ENCODE measurements around the gene HEPHL1.

The HEPHL1 gene

GRCh38 chr11:94129512-94130297 is 108.6 kb downstream of the HEPHL1 start:
- in situ Hi-C loops (cut with HindIII; ENCODE audit: low sequenced_read_pairs) = no loop called here

- in situ Hi-C loops (cut with HindIII; ENCODE audit: low sequenced_read_pairs) = no loop called here
Measured at GRCh38 chr11:94130298-94131046, 109.3 kb downstream of the HEPHL1 start.

- in situ Hi-C loops (cut with HindIII; ENCODE audit: low sequenced_read_pairs) = no loop called here
Measured at GRCh38 chr11:94131047-94131717, 110.0 kb downstream of the HEPHL1 start.

GRCh38 chr11:94131718-94132115 is 110.6 kb downstream of the HEPHL1 start:
- in situ Hi-C loops (cut with HindIII; ENCODE audit: low sequenced_read_pairs) = no loop called here

GRCh38 chr11:94132152-94132558 is 111.0 kb downstream of the HEPHL1 start:
- in situ Hi-C loops (cut with HindIII; ENCODE audit: low sequenced_read_pairs) = no loop called here

- in situ Hi-C loops (cut with HindIII; ENCODE audit: low sequenced_read_pairs) = no loop called here
Measured at GRCh38 chr11:94132823-94133408, 111.8 kb downstream of the HEPHL1 start.

GRCh38 chr11:94133752-94134151 is 112.6 kb downstream of the HEPHL1 start:
- in situ Hi-C loops (cut with HindIII; ENCODE audit: low sequenced_read_pairs) = no loop called here

GRCh38 chr11:94134651-94135512 is 113.7 kb downstream of the HEPHL1 start:
- in situ Hi-C loops (cut with HindIII; ENCODE audit: low sequenced_read_pairs) = no loop called here

GRCh38 chr11:94139416-94139815 is 118.3 kb downstream of the HEPHL1 start:
- in situ Hi-C loops (cut with HindIII; ENCODE audit: low sequenced_read_pairs) = no loop called here

GRCh38 chr11:94140154-94140655 is 119.1 kb downstream of the HEPHL1 start:
- in situ Hi-C loops (cut with HindIII; ENCODE audit: low sequenced_read_pairs) = no loop called here

- in situ Hi-C loops (cut with HindIII; ENCODE audit: low sequenced_read_pairs) = no loop called here
Measured at GRCh38 chr11:94141511-94142307, 120.6 kb downstream of the HEPHL1 start.

- in situ Hi-C loops (cut with HindIII; ENCODE audit: low sequenced_read_pairs) = no loop called here
Measured at GRCh38 chr11:94142308-94143281, 121.4 kb downstream of the HEPHL1 start.

- in situ Hi-C loops (cut with HindIII; ENCODE audit: low sequenced_read_pairs) = no loop called here
Measured at GRCh38 chr11:94144216-94144615, 123.1 kb downstream of the HEPHL1 start.

- in situ Hi-C loops (cut with HindIII; ENCODE audit: low sequenced_read_pairs) = no loop called here
Measured at GRCh38 chr11:94144664-94145063, 123.5 kb downstream of the HEPHL1 start.

GRCh38 chr11:94145431-94145830 is 124.3 kb downstream of the HEPHL1 start:
- in situ Hi-C loops (cut with HindIII; ENCODE audit: low sequenced_read_pairs) = no loop called here

GRCh38 chr11:94145916-94146315 is 124.8 kb downstream of the HEPHL1 start:
- in situ Hi-C loops (cut with HindIII; ENCODE audit: low sequenced_read_pairs) = no loop called here

GRCh38 chr11:94147433-94147845 is 126.3 kb downstream of the HEPHL1 start:
- in situ Hi-C loops (cut with HindIII; ENCODE audit: low sequenced_read_pairs) = no loop called here

GRCh38 chr11:94148189-94148588 is 127.0 kb downstream of the HEPHL1 start:
- in situ Hi-C loops (cut with HindIII; ENCODE audit: low sequenced_read_pairs) = no loop called here
